AG08395 (cell line): ENCODE measurements around the gene PRELID3B.
"Not testable (repeated sequence)": the region's sequence is repeated elsewhere in the genome, so short reads cannot be mapped to it uniquely, and the experiment has no call there.

ENCODE experiments used
- DNase-seq: peaks from one replicate; pipeline ENCODE4 v3.0.0; 2012; ENCODE audit warnings: mixed read lengths, low spot score

PRELID3B gene

DNA sequence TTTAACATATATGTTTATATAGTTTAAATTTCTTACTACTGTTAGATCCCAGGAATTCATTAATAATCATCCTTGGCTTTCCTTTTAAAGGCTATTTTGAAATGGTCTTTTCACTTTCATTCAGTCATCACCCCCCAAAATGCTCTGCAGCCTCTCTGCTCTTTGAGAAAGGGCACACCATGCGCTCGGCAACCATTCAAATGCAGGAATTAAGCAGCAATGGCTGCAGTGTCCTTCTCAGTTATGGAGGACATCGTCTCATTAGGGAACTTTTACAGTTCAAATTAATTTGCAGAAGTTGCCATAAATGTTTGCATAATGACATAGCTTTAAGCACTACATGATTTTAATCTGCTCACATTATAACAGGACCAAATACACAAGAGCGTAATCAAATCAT lies 17.1 kb downstream of the PRELID3B start:
- no peak for DNase-seq

DNA sequence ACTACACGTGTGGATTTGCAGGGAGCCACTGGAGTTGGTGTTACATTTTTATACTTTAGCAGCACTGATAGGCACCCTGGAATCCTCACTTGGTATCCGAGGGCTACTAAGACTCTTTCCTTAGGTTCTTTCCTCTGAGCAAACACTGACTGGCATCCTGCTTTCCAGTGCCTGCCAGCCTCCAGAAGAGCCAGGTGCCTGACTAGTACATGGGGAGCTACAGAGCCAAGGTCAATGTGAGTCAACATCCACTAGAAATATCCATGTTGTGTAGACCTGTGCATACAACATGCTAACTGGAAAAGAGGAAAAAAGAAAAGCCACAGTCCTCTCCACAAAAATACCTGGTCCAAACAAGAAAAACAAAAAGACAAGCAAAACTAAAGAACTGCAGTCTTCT lies 17.5 kb downstream of the PRELID3B start:
- no peak for DNase-seq

DNA sequence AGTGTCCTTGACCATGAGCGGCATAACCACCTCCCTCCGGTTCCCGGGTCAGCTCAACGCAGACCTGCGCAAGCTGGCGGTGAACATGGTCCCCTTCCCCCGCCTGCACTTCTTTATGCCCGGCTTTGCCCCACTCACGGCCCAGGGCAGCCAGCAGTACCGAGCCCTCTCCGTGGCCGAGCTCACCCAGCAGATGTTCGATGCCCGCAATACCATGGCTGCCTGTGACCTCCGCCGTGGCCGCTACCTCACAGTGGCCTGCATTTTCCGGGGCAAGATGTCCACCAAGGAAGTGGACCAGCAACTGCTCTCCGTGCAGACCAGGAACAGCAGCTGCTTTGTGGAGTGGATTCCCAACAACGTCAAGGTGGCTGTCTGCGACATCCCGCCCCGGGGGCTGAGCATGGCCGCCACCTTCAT lies 18.5 kb downstream of the PRELID3B start:
- no peak for DNase-seq

DNA sequence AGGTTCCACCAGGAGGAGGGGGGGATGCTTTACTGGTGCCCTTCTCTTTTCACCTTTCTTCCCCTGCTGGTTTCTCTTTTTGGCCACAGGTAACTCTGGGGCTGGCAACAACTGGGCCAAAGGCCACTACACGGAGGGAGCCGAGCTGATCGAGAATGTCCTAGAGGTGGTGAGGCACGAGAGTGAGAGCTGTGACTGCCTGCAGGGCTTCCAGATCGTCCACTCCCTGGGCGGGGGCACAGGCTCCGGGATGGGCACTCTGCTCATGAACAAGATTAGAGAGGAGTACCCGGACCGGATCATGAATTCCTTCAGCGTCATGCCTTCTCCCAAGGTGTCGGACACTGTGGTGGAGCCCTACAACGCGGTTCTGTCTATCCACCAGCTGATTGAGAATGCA lies 19.0 kb downstream of the PRELID3B start:
- DNase-seq, result no peak

DNA sequence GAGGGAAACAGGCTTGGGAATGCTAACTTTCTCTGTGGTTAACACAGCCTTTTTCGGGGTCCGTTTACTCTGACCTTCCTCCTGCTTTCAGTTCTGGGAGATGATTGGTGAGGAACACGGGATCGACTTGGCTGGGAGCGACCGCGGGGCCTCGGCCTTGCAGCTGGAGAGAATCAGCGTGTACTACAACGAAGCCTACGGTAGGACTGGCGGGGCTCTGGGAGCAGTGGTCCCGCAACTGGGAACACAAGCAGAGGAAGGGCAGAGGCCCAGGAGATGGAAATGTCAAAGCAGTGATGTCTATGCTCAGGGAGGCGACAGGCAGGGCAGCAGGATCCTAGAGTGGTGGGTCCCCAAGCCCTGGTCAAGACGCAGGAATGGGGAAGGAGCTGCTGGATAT lies 19.8 kb downstream of the PRELID3B start:
- no peak for DNase-seq

DNA sequence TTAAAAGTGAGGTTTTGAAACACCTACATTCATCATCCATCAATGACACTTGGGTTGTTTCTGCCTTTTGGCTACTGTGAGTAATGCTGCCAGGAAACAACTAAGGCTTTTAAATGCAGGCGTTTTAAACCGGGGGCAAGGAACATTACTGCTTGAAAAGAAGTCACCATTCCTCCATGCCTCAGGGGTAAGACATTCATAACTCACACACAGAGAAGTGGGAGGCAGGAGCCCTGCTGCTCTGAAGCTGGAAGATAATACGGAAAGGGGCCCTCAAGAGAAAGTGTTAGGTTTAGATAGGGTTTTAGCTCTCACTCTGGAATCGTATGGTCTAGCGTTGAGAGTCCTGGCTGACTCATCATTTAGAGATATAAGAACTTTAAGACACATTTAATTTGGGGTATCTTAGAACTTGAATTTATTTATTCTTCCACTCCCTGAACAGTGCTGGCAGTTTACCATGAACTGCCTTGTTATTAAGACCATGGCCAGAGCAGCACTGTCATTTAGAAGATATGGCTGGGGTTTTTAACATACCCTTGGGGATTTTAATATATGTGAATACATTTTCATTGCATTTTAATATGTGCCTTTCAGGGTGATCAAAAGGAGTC lies 21.5 kb downstream of the PRELID3B start:
- DNase-seq, result no peak

DNA sequence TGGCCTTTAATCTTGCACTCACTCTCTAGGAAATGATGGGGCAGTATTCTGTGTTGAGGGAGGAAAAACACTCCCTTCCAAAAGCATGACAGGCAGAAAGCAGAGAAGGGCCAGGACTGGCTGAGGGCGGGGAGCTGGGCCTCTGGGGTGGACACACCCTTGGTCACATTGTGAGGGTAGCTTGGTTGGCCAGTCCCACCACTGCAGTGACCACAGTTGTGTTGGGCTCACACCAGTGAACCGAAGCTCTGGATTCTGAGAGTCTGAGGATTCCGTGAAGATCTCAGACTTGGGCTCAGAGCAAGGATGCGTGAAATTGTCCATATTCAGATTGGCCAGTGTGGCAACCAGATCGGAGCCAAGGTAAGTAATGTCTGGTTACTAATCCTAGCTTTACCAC lies 23.4 kb downstream of the PRELID3B start, which contains the start of gene TUBB1:
Gene TUBB1 (plus strand): TSS at position 213 of the 400 bp plus-strand sequence. CDS start 94 bp downstream, at position 307.
- DNase-seq, result no peak

DNA sequence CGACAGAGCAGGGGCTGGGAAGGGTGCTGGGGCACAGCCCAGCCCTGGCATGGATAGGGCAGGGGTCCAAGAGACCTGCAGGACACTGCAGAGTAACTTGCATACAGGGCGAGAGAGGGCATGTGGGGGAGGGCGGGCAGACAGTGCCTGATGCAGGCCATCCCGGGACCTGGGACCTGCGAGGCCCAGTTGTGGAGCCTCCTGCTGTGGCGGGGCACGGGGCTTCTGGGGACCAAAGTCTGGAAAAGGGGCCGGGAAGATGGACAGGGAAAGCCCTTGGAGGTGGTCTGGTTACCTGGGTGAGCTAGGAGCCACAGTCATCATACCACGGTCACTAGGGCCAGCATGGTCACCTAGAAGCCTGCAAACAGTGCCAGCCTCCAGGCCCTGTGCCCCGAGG lies 23.8 kb downstream of the PRELID3B start:
- DNase-seq, result no peak

DNA sequence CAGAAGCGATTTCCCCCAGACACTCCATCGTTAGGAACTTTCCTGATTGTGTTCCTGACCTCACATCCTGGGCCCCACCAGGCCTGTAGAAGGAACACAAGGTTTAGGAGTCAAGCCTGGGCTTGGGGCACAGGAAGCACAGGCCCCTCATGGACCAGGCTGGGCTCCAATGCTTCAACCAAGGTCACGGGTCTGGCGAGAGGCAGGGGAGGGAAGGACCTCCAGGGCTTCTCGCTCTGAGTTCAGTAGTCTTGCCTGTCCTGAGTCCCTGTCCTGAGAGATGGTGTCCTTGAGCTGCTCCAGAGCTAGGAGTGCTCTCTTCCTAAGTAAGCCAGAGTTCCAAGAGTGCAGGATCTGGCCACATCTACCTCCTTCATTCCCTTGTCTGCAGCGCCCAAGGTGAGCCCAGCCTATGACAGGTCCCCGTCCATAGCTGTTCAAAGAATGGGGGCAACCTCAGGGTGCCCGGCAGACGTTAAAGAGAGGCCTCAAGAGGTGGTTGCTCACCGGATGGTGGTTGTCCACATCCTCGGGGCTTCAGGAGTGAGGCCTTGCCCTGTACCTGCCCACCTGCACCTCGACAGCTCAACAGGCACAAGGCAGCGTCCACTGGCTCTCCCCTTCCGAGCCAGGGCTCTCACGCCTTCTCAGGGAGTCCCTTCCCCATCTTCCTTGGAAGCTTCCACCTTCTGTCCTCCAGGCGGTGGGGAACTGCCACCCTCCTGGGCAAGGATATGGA lies 24.9 kb downstream of the PRELID3B start:
- no peak for DNase-seq

DNA sequence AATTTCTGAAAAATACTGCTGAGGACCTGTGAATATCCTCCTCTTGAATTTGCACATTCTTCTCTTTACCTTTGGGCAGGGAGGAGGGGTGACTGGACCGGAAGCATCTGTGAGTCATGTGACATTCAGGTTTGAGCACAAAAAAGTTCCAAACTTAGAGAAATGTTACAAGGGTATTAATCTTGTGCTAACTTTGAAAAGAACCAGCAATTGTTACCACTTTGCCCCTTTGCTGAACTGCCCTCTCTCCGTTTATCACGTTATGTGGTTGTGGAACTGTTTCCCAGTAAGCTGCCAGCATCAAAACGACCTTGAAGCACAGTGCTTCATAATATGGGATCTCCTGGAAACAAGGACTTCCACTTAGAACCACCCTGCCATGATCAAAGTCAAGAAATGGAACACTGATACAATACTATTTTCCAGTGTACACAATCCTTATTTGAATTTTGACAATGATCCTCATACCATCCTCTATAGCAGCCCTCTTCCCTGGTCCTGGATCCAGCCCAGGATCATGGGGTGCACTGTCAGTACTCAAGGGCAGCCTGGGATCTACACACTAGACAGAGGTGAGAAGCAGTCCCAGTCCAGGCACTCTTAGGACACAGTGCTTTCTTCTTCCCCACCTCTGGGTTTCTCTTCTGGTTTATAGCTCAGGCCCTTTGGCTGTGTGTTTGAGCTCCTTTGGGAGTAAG lies 25.6 kb downstream of the PRELID3B start:
- no peak for DNase-seq

DNA sequence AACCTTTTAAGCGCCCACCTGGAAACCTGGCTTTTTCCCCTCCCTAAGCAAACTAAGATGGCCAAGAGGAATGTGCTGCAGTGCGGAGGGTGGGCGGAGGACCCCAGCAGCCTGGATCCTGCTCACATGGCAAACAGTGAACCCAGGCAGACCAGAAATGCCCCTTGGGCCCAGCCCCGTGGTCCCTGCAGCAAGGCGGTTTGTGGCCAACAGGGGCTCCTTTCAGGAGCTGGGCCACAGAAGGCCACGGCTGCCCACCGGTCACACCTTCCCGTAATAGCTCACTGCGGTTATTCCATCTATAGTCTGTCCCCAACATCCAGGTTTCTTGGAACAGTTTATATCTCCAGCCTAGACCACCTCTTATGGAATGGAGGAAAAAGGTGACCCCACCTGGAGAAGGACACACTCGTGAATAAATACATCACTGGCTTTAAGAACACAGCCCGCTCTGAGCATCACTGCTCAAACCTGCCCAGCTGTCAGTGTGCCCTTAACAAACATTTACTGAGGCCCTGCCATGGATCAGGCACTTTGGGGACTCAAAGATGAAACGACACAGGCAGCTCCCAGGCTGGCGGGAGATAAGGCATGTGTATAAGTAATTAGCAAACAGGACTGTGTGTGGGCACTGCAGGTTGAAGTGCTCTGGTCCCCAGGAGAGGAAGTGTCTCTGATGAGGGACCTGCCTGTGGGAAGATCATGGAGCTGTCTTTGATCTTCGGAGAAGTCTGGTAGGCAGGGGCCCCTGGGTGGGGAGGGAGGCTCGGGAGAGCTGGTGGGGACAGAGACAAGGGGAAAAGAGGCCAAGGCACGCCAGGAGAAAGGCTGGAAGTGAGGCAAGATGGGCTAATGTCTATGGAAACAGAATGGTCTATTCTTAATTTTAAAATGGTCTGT lies 26.5 kb downstream of the PRELID3B start:
- no peak for DNase-seq

DNA sequence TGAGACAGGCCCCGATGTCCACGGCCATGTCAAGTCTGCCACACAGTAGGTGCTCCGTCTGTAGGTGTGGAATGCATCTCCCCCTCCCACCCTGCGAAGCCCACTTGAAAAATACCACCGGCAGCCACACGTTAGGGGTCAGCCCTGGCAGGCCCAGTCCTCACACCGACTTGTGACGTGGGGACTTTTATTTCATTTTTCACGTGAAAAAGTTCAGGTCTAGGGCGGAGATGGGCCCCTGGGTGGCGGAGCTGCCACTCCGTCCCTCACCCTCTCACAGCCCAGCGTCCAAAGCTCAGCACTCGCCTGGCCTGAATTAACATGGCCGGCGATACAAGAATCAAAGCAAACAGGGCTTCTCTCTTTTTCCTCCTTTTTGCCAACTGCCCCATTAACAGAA lies 27.2 kb downstream of the PRELID3B start:
- no peak for DNase-seq

DNA sequence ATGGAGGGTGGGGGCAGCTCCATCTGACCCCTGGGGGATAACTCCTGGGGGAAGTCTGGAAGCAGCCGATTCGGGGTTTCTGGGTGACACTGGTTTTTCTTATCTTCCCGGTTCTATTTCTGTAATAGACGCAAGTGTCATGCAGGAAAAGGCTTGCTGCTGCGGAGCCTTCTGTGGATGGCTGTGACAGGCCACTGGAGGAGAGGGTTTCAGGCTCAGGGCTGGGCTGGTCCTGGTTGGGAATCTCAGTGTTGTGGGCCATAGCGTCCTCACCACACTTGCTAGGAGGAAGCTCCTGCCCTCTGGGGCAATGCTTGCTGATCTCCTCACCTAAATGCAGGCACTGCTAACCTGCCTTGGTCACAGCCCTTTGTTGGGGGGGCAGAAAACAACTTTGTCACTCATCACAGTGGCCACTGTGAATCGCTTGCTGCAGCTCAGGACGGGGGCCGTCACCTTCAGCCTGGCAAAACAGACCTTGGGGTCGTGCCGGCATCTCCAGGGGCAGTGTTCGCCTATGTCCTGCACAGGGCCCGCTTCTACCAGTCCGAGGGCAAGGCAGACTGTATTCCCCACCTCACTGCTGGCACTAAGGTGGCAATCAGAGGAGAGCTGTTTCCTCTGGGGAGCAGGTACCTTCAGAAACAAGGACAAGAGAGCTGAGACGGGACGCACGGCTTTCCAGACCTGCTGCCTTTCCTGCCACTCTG lies 27.8 kb downstream of the PRELID3B start:
- no peak for DNase-seq

DNA sequence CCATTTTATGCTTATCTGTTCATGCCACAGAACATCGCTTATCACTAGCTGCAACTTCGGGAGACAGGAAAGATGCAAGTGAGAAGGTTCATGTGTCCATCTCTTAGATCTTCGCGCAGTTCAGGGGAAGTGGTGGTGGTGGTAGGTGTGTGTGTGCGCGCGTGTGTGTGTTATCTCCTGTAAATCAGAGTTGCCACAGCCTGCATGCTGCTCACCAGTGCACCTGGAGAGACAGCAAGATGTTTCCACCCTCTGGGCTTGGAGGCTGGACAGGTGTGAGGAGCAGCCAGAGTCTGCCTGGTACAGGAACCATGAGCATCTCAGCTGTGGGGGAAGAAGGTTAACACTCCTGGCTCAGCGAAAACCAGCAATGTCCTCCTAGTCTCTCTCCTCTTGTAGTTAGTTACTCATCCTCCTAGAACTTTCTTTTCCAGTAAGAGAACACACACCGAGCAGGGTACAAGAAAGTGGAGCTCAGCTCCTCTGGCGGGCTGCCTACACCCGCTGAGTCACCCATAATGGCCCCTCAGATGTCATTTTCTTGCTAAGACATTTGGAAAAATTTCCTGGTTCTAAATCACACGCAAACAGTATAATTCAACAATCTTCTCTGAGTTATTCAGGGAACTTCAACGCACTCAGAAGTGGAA lies 28.5 kb downstream of the PRELID3B start:
- no peak for DNase-seq

DNA sequence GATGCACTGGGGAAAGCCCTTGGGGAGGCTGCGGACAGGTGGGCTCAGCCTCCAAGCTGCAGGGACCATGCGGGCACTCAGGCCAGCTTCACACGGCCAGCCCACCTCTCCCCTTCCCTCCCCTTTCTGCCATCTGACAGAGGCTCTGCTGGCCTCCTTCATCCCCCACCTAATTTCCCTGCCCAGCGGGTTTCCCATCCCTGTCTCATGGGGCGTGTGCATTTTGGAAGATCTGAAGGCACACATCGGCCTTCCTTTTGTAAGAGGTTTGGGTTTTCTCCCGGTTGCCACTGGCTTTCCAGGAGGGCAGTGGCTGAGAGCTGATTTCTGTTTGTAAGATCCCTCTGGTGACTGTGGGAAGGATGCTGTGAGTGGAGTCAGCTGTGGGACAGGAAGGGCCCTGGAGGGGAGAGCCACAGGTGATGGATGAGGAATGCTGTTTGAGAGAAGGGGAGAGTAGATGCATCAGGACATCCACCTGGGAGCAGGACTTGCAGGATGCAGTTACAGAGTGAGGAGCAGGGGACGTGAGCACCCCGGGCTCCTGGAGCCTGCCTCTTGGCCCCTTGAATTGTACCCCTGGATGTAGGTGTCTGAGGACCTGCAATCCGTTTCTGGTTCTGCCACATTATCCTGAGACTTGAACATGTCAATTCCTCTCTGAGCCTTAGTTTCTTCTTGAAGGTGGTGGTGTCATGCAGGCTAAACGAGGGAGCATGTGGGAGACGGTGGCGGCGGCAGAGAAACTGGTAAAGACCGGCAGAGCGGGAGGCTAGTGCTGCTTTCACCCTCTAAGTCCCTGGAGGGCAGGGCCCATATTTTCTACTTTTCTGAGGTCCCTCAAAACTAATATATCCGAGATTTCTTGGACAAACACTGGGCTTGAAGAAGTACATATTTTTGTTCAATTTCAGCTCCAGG lies 29.3 kb downstream of the PRELID3B start:
- DNase-seq, result no peak

DNA sequence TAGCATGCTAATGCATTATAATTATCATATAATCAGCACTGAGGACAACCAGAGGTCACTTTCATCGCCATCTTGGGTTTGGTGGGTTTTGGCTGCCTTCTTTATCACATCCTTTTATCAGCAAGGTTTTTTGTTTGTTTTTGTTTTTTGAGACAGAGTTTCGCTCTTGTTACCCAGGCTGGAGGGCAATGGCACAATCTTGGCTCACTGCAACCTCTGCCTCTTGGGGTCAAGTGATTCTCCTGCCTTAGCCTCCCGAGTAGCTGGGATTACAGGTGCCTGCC lies 30.8 kb downstream of the PRELID3B start:
- not testable (repeated sequence) for DNase-seq

DNA sequence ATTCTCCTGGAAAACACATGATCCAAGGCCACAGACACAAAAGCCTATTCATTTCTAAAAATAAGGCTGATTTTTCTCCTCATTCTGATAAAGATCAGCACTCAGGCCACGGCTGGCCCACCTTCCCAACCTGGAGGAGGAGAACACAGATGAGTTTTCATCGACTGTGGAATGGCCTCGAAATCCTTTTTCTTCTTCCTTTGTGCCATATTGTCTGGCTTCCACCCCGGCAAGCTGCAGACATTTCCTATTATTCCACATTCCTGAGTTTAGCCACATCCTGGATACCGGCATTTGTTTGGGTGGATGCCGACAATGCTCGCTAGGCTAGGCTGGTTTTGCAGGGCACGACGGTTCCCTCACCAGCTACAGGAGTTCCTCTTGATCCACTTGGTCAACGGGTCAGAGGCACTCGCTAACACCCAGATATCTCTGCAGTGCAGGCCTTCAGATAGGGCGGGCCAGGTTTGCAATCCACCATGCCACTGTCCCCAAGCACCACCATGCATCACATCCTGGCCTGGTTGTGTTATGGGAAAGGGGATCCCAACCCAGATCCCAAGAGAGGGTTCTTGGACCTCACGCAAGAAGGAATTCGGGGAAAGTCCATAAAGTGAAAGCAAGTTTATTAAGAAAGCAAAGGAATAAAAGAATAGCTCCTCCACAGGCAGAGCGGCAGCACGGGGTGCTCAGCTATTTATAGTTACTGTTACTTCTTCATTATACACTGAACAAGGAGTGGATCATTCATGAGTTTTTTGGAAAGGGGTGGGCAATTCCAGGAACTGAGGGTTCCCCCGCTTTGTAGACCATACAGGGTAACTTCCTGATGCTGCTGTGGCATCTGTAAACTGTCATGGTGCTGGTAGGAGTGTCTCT lies 31.4 kb downstream of the PRELID3B start:
- peak; percentile 94 for DNase-seq

DNA sequence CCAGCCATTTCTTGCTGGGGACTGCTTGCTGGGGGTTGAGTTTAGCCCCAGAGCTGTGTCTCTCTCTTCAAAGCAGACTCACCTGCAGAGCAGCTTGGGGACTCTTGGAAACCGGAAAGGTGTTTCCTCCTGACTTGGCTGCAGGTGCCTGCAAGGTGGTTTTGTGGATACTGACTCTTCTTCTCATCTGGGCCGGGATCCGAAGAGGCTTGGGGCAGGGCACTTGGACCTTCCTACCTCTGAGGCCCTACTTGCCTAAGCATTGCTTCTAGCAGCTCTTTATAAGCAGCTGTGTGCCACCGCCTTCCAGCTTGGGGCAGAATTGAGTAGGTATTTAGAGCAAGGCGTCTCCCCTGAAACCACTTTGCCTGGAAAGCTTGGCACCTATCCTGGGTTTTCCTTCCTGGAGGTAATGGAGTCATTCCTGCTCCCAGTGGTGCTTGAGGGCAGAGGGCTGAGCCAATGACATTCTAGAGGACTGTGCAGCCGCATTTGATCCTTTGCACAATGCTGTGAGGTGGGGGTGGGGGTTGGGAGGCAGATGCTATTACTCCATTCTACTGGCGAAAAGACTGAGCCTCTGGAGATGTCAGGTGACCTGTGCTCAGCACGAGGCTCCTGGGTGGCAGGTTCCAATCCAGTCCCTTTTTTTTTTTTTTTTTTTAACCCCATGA lies 32.1 kb downstream of the PRELID3B start:
- no peak for DNase-seq
